ENCODE data around the gene KAZN. TPM values are rescaled to one million over a fixed set of nuclear protein-coding genes. Genes with fewer than 3 reads are reported as not detected.

The KAZN gene
- total and polyA plus RNA-seq, 2 of the 8 experiments (the other 6 are each of a cell fraction or from before 2014, with no cell fraction given) = 3.7 to 11.8 TPM

GRCh38 chr1:14565090-14565489, 33.4 kb upstream of the KAZN start:
- no peak overlapping the region for H4K8ac ChIP-seq (ENCODE audit: extremely low read depth, insufficient read depth, low read length)
- no peak overlapping the region for H3K23ac ChIP-seq (ENCODE audit: insufficient read length)
- FAIRE-seq (no peak), DNase-seq (ENCODE audit: low read depth in 1 of 2, low spot score in 2 of 2) (no peak)
- no peak overlapping the region for H2BK120ac ChIP-seq (replicated peaks; ENCODE audit: low read depth, low read length)
- H3K27ac ChIP-seq (ENCODE audit: low read depth, low read length) = no peak overlapping the region
- H2BK5ac ChIP-seq (ENCODE audit: low read depth, low read length) = no peak overlapping the region
- H3K36me3 ChIP-seq (ENCODE audit: control insufficient read depth in 2 of 4, insufficient read depth in 4 of 4, low read length in 3 of 4) = no peaks in the 10 kb centered on the region
- POLR2A ChIA-PET (ENCODE audit: partially characterized antibody) = no interaction called here
- no peak overlapping the region for H3K9ac ChIP-seq (replicated peaks in 1 of 4; ENCODE audit: extremely low read depth in 1 of 4, low read depth in 3 of 4, low read length in 3 of 4)
- no peak overlapping the region for H2AFZ ChIP-seq (ENCODE audit: low read length)
- H4K20me1 ChIP-seq (replicated peaks in 1 of 2; ENCODE audit: control insufficient read depth in 1 of 2, insufficient read depth in 2 of 2, low read length in 2 of 2) = no peaks in the 10 kb centered on the region
- H2BK12ac ChIP-seq (ENCODE audit: low read depth, low read length) = no peak overlapping the region
- 46% methylated on average over 2 of the region's 2 CpGs; no CpG with 5 or more reads in 1 of the 2 experiments for WGBS, 2 experiments (ENCODE audit: extremely low coverage in 1 of 2, insufficient coverage in 1 of 2, insufficient read length in 1 of 2, insufficient replicate concordance in 2 of 2, low coverage in 1 of 2, low lambda C conversion rate in 2 of 2, missing lambda C conversion rate in 1 of 2)
- H3K14ac ChIP-seq (ENCODE audit: insufficient read length) = no peak overlapping the region
- no peaks in the 10 kb centered on the region for H3K79me1 ChIP-seq (ENCODE audit: low read depth, low read length)
- H3K4me1 ChIP-seq (replicated peaks in 1 of 4; ENCODE audit: control insufficient read depth in 3 of 4, insufficient read depth in 4 of 4, low read length in 3 of 4) = no peaks in the 10 kb centered on the region
- H3K4ac ChIP-seq (replicated peaks; ENCODE audit: insufficient read length, low read depth, low read length) = no peak overlapping the region
- H2BK20ac ChIP-seq (ENCODE audit: low read length) = no peak overlapping the region
- no peak overlapping the region for H4K5ac ChIP-seq (ENCODE audit: insufficient read length, low read depth, low read length)
- no peaks in the 10 kb centered on the region for H3K23me2 ChIP-seq (ENCODE audit: low read depth, low read length)
- no peaks in the 10 kb centered on the region for H3K79me2 ChIP-seq (ENCODE audit: control insufficient read depth in 1 of 2, insufficient read depth in 2 of 2, low read length in 2 of 2)
- no peaks in the 10 kb centered on the region for H3K27me3 ChIP-seq (replicated peaks in 1 of 4; ENCODE audit: control insufficient read depth in 3 of 4, extremely low read depth in 1 of 4, insufficient read depth in 3 of 4, low read length in 3 of 4)
- no peak overlapping the region for H2BK15ac ChIP-seq (ENCODE audit: low read length)
- CTCF ChIA-PET (ENCODE audit: partially characterized antibody) = interaction anchor here (0.9 to 2.9 kb wide), 4 partner anchors 12 to 289 kb away, joined by 3 to 19 read pairs (median 6); no protein-coding TSS in a partner anchor
- H3K9me3 ChIP-seq (ENCODE audit: insufficient read depth in 2 of 2, low read depth in 1 of 2, low read length in 1 of 2) = no peaks in the 10 kb centered on the region
- H3K4me3 ChIP-seq (ENCODE audit: extremely low read depth in 1 of 4, insufficient read depth in 2 of 4, low read depth in 3 of 4, low read length in 4 of 4) = no peak overlapping the region
- no peak overlapping the region for H3K18ac ChIP-seq (ENCODE audit: extremely low read depth, low read length)
- H2AK5ac ChIP-seq (ENCODE audit: low read depth, low read length) = no peak overlapping the region
- H3K4me2 ChIP-seq (ENCODE audit: insufficient read depth in 1 of 2, low read depth in 2 of 2, low read length in 2 of 2) = no peak overlapping the region
- H3K56ac ChIP-seq (replicated peaks; ENCODE audit: insufficient read length, low read depth, low read length) = no peak overlapping the region
- H4K91ac ChIP-seq (replicated peaks; ENCODE audit: insufficient read length, low read length) = no peak overlapping the region
- TF ChIP-seq SUZ12 (IDR thresholded peaks at IDR 0.05; ENCODE audit: low read length) = no peak
- no peak for TF ChIP-seq USF2 (IDR thresholded peaks at IDR 0.05; ENCODE audit: low read length)
- no peak for TF ChIP-seq TCF12 (IDR thresholded peaks at IDR 0.05; ENCODE audit: low read depth, low read length)
- no peak for TF ChIP-seq SRF (IDR thresholded peaks at IDR 0.05; ENCODE audit: low read depth, low read length)
- no peak for TF ChIP-seq EZH2 (IDR thresholded peaks at IDR 0.05; ENCODE audit: low read depth, low read length, severe bottlenecking)
- TF ChIP-seq SIRT6 (IDR thresholded peaks at IDR 0.05; ENCODE audit: low read length) = no peak
- TF ChIP-seq KDM1A (IDR thresholded peaks at IDR 0.05; ENCODE audit: borderline replicate concordance, low read length) = no peak
- TF ChIP-seq POLR2A (IDR thresholded peaks at IDR 0.05; ENCODE audit: control extremely low read depth in 1 of 2, low read depth in 2 of 2, low read length in 2 of 2) = no peak
- no peak for TF ChIP-seq SIN3A (conservative IDR thresholded peaks at IDR 0.05 in 1 of 2, IDR thresholded peaks at IDR 0.05 in 1 of 2; ENCODE audit: low read depth in 1 of 2, low read length in 2 of 2)
- TF ChIP-seq BCL11A (IDR thresholded peaks at IDR 0.05; ENCODE audit: low read depth in 2 of 2, low read length in 2 of 2) = no peak
- no peak for TF ChIP-seq POLR2AphosphoS5 (IDR thresholded peaks at IDR 0.05; ENCODE audit: low read depth, low read length)
- TF ChIP-seq ATF3 (IDR thresholded peaks at IDR 0.05; ENCODE audit: insufficient read depth, low read depth, low read length) = no peak
- no peak for TF ChIP-seq GABPA (IDR thresholded peaks at IDR 0.05; ENCODE audit: borderline replicate concordance, insufficient read depth, low read length)
